Left cardiac atrium (tissue), 4 donors: Measurements from ENCODE around the gene MGAT5B. TPM values are rescaled to one million over a fixed set of nuclear protein-coding genes. Genes with fewer than 3 reads are reported as not detected.
"Not testable (repeated sequence)": the region's sequence is repeated elsewhere in the genome, so short reads cannot be mapped to it uniquely, and the experiment has no call there.

ENCODE experiments used
- ATAC-seq, 2 donors: fragments of 200-7000 bp; cut with Tn5 transposase; one replicate each; pipeline ENCODE4 v1.9.1; 2020; ENCODE audit warnings: mild to moderate bottlenecking in 2 of 2, moderate library complexity in 2 of 2
- DNase-seq: peaks from one replicate; pipeline ENCODE4 v3.0.0-alpha.2; 2020
- intact Hi-C, 2 donors: fragments of 100-400 bp; cut with DNase I; formaldehyde crosslinking; loops; one replicate each; pipeline versions ENCODE4 v1.14.1 to v1.15.1; 2022 to 2023
- total RNA-seq, 2 donors: library from RNA; stranded (reverse); fragmentation: NEBNext Ultra II Directional; extraction: Animal tissue kit (Norgen Biotek cat#: 25700); gene quantifications; one replicate each; pipeline ENCODE4 v1.2.1, GENCODE V29; 2021
- donor health status: DM: no; HTN: yes; CAD: no.
- donor health status: DM: no; HTN: yes; CAD: no; lungs with severe emphysema.
- donor health status: DM: yes; HTN: yes; CAD: no.
- donor health status: Dilated cardiomyopathy.

MGAT5B gene
- total RNA-seq, 2 donors from 2014 or later = 0.15 to 0.21 TPM

DNA sequence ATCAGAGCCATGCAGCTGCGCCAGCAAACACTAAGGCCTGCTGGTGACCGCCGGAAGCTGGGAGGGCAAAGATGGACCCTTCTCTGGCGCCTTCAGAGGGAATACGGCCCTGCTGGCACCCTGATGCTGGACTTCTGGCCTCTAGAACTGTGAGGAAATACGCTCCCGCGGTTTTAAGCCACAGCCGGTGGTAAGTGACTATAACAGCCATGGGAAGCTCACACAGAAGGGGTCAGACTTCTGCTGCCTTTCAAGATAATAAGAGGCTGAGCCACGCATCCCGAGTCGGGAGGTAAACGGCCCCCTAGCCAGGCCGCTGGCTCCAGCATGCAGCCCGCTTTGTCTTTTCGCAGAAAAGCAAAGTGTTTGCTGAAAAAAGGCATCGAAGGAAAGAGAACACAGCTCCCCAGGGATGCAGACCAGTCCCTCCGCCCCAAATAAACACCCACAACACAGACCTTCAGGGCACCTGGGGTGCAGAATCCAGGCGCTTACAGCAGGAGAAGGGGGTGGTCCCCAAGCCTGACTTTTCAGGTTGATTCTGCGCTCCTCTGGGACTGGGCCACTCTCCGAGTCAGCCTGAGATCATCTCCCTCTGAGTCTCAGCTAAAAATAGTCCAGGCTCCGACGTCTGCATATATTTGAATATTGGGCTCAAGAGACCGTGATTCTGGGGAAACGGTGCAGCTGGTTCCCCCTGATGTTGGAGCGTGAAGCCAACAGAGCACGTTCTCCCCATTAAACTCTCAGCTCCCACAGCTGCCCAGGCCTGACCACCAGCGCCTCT is 89.7 kb downstream of the MGAT5B start:
- DNase-seq (no peak), ATAC-seq (peak; percentile 38 to 44)
- intact Hi-C loops = no loop called here

- intact Hi-C loops = no loop called here
- ATAC-seq = no peak
- DNase-seq = no peak
Measured at GRCh38 chr17:76958974-76959373, 90.8 kb downstream of the MGAT5B start.

DNA sequence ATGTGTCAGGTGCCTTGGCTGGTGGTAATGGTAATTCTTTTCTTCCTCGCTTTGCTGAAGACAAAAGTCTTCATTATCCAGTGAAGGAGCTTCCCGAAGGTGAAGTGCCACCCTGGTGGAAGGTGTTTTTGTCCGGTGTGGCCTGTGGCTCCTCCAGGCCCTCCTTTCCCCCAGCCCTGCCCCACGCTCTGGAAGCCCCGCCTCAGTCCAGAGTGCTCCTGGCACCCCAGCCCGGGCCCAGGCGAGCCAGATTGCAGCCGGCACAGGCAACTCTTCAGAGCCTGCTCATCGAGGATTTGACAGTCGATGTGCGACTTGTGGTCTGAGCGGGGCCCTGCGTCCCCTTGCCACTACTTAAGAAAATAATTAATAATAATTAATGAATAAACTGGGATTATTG is 93.7 kb downstream of the MGAT5B start:
- intact Hi-C loops = no loop called here
- no peak for DNase-seq
- ATAC-seq = no peak

DNA sequence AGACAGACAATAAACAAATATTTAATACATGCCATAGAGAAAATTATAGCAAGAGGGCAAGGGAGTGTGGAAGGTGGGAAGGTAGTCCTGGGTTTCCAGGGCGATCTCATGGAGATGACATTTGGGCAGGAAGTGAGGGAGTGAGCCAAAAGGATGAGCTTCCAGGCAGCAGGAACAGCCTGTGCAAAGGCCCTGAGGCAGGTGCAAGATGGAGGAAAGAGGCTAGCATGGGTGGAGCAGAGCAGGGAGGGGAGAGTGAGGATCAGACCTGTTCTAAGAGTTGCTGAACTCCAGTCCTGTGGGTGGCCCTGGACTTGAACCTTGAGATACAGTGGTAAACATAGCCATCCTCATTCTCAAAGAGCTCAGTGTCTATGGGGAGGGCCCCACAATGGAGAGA is 94.7 kb downstream of the MGAT5B start:
- DNase-seq (no peak), ATAC-seq (no peak)
- intact Hi-C loops = no loop called here

DNA sequence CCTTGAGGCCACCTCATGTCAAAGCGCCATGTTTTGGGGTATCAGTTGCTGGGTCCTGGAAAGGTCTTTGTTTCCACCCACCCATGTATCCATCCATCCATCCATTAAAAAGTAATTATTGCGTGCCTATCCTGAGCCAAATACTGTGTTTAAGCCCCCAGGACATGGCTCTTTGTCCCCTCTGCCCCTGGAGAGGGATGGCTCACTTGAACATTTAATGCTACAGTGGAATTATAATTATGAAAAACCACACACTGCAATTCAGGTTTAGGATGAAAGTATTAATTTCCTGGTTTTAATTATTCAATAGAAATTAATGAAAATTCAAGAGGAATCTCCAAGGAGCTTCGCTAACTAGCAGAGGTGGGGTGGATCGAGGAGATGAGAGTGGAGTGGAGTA is 97.8 kb downstream of the MGAT5B start:
- ATAC-seq = no peak
- DNase-seq = no peak
- intact Hi-C loops = no loop called here

DNA sequence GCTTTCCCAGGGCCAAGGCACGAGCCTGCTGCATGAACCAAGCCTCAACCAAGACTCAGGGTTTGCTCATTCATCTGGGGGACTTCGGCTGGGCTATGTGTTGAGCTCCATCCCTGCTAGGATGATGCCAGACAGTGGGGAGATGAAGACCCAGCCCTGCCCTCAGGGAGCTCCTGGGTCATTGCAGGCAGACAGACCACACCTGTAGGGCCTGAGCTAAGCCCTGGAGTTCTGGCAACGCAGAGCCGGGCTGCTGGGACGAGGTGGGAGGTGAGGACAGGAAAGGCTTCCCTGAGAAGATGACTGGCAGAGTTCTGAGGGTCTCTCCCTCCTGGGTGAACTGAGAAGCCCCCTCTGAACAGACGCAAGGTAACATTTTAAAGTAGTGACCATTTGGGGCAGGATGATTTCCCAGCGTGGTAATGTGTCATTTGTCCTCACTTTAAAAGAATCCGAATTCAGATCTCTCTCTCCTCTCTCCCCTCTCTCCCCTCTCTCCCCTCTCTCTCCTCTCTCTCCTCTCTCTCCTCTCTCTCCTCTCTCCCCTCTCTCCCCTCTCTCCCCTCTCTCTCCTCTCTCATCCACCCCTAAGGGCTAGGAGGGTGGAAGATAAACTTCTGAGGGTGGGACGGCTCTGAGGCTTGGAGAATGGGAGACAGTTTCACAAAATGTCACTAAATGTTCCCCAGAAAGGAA is 98.4 kb downstream of the MGAT5B start:
- DNase-seq = no peak
- no peak for ATAC-seq
- intact Hi-C loops = no loop called here

DNA sequence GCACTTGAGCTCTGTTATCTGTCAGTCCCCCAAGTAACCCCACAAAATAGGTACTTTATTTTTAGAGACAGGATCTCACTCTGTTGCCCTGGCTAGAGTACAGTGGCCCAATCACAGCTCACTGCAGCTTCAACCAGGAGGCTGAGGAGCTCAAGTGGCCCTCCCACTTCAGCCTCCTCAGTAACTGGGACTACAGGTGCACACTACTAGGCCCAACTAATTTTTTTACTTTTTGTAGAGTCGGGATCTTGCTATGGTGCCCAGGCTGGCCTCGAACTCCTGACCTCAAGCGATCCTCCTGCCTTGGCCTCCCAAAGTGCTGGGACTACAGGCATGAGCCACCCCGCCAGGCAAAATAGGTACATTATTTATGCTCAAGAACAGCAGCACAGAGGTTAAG is 99.6 kb downstream of the MGAT5B start:
- no peak for ATAC-seq
- no peak for DNase-seq
- intact Hi-C loops = no loop called here

GRCh38 chr17:76968707-76969597 is 100.7 kb downstream of the MGAT5B start:
- ATAC-seq = peak in 1 of 2 donors; percentile 44
- intact Hi-C loops = no loop called here
- DNase-seq = no peak

DNA sequence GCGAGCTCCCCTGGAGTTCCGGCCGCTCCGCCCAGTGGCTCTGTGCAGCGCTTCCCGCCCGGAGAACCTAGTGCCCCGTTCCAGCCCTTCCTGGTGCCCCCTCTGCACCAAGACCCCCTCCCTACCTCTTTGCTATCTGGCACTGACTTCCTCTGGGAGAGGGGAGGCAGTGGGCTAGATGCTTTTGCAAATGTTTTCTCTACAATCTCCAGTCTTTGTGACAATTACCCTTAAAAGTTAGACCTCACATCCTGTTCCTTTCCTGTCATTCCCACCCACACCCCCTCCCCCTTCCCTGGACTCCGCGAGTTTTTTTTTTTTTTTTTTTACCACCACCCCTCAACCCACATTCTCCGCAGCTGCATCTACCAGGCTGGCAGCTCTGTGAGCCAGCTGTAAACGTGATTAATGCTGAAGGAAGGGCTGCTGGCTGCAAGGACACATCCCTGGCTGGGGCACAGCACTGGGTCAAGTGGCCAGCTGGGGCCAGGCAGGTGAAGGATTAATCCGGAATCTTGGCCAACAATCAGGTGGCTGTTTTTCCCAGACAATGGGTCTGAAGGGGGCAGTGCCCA is 101.5 kb downstream of the MGAT5B start:
- DNase-seq = no peak
- intact Hi-C loops = no loop called here
- peak; percentile 68 to 72 for ATAC-seq

DNA sequence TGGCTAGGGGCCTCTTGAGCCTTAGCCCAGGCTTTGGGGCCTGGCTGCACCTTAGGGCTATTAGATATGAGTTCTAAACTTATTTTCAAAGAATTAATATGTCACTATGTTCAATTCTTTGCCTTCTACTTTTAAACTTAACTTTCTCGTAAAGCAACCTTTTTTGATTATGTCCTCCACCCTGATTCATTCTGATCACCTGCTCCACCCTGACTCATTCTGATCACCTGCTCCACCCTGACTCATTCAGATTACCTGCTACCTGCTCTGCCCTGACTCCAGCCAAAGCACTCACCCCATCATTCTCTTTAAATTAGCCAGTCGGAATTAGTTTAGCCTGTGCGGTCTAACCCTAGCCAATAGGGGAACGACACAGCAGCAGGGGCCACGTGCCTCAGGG is 102.0 kb downstream of the MGAT5B start:
- DNase-seq, intact Hi-C loops, ATAC-seq: not testable (repeated sequence)

GRCh38 chr17:76972046-76972641 is 103.9 kb downstream of the MGAT5B start:
- DNase-seq (no peak), ATAC-seq (no peak)
- intact Hi-C loops = no loop called here

DNA sequence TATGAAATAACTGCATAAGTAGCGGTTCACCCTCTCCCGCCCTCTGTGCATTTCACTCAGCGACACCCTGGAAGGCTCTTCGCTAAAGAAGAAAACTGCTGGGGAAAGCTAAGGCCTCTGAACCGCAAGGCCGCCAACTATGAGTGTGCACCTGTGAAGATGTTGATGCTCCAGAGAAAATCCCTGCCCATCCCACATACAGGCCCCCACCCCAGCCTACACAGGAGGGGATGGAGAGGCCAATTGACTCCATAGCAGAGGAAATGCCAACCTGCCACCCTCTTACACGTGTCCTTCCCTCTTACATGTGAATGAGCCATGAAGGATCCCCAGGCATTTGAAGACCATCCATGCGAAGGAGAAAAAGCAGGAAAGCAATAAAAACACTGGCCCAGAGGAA is 104.8 kb downstream of the MGAT5B start:
- ATAC-seq (no peak), DNase-seq (no peak)
- intact Hi-C loops = no loop called here

DNA sequence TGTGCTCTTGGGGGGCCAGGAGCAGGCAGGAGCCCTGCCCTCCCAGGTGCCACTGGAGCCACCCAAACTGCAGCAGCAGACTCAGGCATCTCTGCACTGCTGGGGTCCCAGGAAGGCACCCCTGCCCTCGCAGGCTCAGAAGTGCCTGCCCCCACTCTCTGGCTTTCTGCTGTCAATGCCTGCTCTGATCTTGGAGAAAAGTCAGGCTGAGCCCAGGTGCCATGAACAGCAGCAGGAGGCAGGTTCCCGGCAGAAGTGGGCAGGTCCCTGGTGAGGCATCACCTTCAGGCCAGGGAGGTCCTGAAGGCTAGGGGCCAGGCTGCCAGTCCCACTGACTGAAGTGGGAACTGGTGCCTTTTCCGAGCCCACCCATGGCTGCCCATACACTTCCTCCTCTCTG is 106.5 kb downstream of the MGAT5B start:
- intact Hi-C loops = no loop called here
- ATAC-seq = no peak
- DNase-seq = no peak

DNA sequence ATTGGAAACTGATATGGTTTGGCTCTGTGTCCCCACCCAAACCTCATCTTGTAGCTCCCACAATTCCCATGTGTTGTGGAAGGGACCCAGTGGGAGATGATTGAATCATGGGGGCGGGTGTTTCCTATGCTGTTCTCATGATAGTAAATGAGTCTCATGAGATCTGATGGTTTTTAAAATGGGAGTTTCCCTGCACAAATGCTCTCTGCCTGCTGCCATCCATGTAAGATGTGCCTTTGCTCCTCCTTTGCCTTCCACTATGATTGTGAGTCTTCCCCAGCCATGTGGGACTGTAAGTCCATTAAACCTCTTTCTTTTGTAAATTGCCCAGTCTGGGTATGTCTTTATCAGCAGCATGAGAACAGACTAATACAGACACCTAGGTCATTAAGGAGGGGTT is 109.8 kb downstream of the MGAT5B start:
- DNase-seq, intact Hi-C loops, ATAC-seq: not testable (repeated sequence)

- ATAC-seq = no peak
- DNase-seq = no peak
- intact Hi-C loops = no loop called here
Measured at GRCh38 chr17:76981545-76982295, 113.5 kb downstream of the MGAT5B start.

- DNase-seq (no peak), ATAC-seq (no peak)
- intact Hi-C loops = no loop called here
Measured at GRCh38 chr17:76982408-76983074, 114.3 kb downstream of the MGAT5B start.

DNA sequence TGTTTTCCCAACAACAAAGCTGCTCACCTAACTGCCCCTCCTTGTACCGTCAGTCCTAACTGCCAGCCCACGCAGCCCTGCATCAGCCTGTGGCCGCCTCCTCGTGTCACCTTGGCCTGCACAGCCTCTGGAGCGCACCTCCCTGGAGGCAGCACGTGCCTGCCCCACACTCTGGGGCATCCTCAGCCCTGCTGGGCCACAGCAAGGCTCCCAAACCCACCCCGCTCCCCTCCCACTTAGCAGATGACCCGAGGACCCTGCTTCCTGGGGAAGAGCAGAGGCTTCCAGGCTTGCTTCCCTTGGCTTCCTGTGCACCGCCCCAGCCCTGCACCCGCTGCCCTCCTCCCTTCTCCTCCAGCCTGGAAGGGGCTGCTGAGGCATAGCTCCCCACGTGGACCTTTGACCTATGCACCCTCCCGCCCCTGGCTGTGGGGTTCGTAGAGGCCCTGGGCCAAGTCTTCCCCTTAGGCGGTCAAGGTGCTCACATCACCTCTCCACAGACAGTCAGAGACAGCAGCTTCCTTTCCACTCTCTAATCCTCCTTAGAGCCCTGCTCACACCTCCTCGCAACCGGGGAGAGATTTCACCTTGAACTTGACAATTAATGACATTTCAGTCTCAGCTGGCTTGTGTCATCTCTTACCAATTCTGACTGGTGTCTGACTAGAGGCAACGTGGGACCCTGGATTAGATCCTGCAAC is 115.0 kb downstream of the MGAT5B start:
- DNase-seq (no peak), ATAC-seq (no peak)
- intact Hi-C loops = no loop called here
